HEK293T (cell line): Measurements from ENCODE around the gene S100A16.
"Not testable (repeated sequence)": the region's sequence is repeated elsewhere in the genome, so short reads cannot be mapped to it uniquely, and the experiment has no call there.

ENCODE experiments used
- CTCF ChIA-PET: fragments of 350-600 bp; formaldehyde crosslinking; extraction: SDS; loops from one replicate; lab custom pipeline; 2021; ENCODE audit warnings: antibody characterized with exemption, inconsistent platforms; lab: Yijun Ruan, JAX
- POLR2A ChIA-PET: fragments of 350-600 bp; formaldehyde crosslinking; extraction: SDS; loops from one replicate; lab custom pipeline; 2020; ENCODE audit warnings: antibody characterized with exemption, inconsistent platforms; lab: Yijun Ruan, JAX
- DNase-seq: peaks from one replicate; pipeline ENCODE4 v3.0.0; 2012; ENCODE audit warnings: mixed read lengths; ENCODE audit errors: extremely low spot score
- ARNT ChIP-seq: fragments of 450-650 bp; IDR thresholded peaks from 2 replicates; pipeline ENCODE4 v1.6.1; 2017; ENCODE audit warnings: mild to moderate bottlenecking
- BHLHE40 ChIP-seq: fragments of 450-650 bp; IDR thresholded peaks from 2 replicates; pipeline ENCODE4 v1.6.1; 2016; ENCODE audit warnings: mild to moderate bottlenecking, moderate library complexity, borderline replicate concordance
- CTBP1 ChIP-seq: fragments of 450-650 bp; IDR thresholded peaks from 2 replicates; pipeline ENCODE4 v1.6.1; 2016; ENCODE audit warnings: borderline replicate concordance
- ELF4 ChIP-seq: fragments of 450-650 bp; IDR thresholded peaks from 2 replicates; pipeline ENCODE4 v1.6.1; 2017; ENCODE audit warnings: antibody characterized with exemption
- FOXA1 ChIP-seq: fragments of 450-650 bp; IDR thresholded peaks from 2 replicates; pipeline ENCODE4 v1.6.1; 2016; ENCODE audit warnings: mild to moderate bottlenecking
- FOXK2 ChIP-seq: fragments of 450-650 bp; IDR thresholded peaks from 2 replicates; pipeline ENCODE4 v1.6.1; 2016; ENCODE audit warnings: mild to moderate bottlenecking
- FOXM1 ChIP-seq: fragments of 450-650 bp; IDR thresholded peaks from 2 replicates; pipeline ENCODE4 v1.6.1; 2017; ENCODE audit warnings: mild to moderate bottlenecking, borderline replicate concordance
- HDGF ChIP-seq: fragments of 450-650 bp; IDR thresholded peaks from 2 replicates; pipeline ENCODE4 v1.6.1; 2017; ENCODE audit warnings: antibody characterized with exemption, borderline replicate concordance
- L3MBTL2 ChIP-seq: fragments of 450-650 bp; conservative IDR thresholded peaks from 2 replicates; pipeline ENCODE4 v1.6.1; 2016; ENCODE audit warnings: mild to moderate bottlenecking
- LEF1 ChIP-seq: fragments of 450-650 bp; IDR thresholded peaks from 2 replicates; pipeline ENCODE4 v1.6.1; 2017; ENCODE audit warnings: mild to moderate bottlenecking, borderline replicate concordance
- NFRKB ChIP-seq: fragments of 450-650 bp; IDR thresholded peaks from 2 replicates; pipeline ENCODE4 v1.6.1; 2016; ENCODE audit warnings: mild to moderate bottlenecking, moderate library complexity
- PKNOX1 ChIP-seq: fragments of 450-650 bp; IDR thresholded peaks from 2 replicates; pipeline ENCODE4 v1.6.1; 2016
- SP1 ChIP-seq: fragments of 450-650 bp; IDR thresholded peaks from 2 replicates; pipeline ENCODE4 v1.6.1; 2017
- SUZ12 ChIP-seq: fragments of 450-650 bp; IDR thresholded peaks from 2 replicates; pipeline ENCODE4 v1.6.1; 2016; ENCODE audit warnings: mild to moderate bottlenecking
- TARDBP ChIP-seq: fragments of 450-650 bp; IDR thresholded peaks from 2 replicates; pipeline ENCODE4 v1.6.1; 2016
- ZNF384 ChIP-seq: fragments of 450-650 bp; IDR thresholded peaks from 2 replicates; pipeline ENCODE4 v1.6.1; 2016

S100A16 gene

DNA sequence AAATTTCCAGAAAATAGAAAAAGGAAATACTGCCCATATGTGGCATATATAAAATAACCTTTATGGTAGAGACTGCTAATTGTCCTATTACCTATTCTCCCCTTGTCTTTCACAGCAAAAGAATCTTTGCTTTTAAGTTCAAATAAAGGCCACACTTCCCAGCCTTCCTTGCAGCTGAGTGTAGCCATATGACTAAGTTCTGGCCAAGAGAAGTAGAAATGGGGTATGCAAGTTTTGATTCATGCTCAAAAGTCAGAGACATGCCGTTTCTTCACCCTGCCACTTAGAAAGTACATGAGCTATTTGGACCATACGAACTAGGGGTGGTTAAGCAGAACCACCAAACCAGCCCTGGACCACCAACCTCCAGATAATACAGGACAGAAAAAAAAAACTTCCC, 29.0 kb downstream of the S100A16 start:
- CTCF ChIA-PET = interaction anchor here (0.8 to 1.5 kb wide), 3 partner anchors 44 to 51 kb away, joined by 4 to 6 read pairs (median 4); partner anchors contain the start of gene CHTOP
- no peak for DNase-seq
- POLR2A ChIA-PET = interaction anchor here (1.0 to 4.1 kb wide), 2 partner anchors 43 to 50 kb away, joined by 4 to 17 read pairs; partner anchors contain the start of genes CHTOP, S100A1 and S100A13
- no peak for TF ChIP-seq FOXM1
- TF ChIP-seq LEF1 = no peak
- no peak for TF ChIP-seq CTBP1
- no peak for TF ChIP-seq BHLHE40
- no peak for TF ChIP-seq ELF4
- TF ChIP-seq NFRKB = no peak
- TF ChIP-seq TARDBP = no peak
- no peak for TF ChIP-seq FOXK2
- TF ChIP-seq SUZ12 = no peak
- no peak for TF ChIP-seq HDGF
- no peak for TF ChIP-seq L3MBTL2
- TF ChIP-seq SP1 = no peak
- no peak for TF ChIP-seq PKNOX1
- no peak for TF ChIP-seq ARNT
- TF ChIP-seq FOXA1 = no peak
- no peak for TF ChIP-seq ZNF384

DNA sequence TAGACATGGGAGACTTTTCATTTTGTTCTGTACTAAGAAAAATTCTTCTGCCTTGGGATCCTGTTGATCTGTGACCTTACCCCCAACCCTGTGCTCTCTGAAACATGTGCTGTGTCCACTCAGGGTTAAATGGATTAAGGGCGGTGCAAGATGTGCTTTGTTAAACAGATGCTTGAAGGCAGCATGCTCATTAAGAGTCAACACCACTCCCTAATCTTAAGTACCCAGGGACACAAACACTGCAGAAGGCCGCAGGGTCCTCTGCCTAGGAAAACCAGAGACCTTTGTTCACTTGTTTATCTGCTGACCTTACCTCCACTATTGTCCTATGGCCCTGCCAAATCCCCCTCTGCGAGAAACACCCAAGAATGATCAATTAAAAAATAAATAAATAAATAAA, 29.4 kb downstream of the S100A16 start:
- POLR2A ChIA-PET = interaction anchor here (4.1 kb wide), 1 partner anchor 44 kb away, joined by 17 read pairs; the partner anchor contains the start of genes S100A1 and S100A13
- DNase-seq, CTCF ChIA-PET: not testable (repeated sequence)

- CTCF ChIA-PET, DNase-seq, POLR2A ChIA-PET: not testable (repeated sequence)
These were observed 30.1 kb downstream of the S100A16 start for GRCh38 chr1:153582836-153583235.

DNA sequence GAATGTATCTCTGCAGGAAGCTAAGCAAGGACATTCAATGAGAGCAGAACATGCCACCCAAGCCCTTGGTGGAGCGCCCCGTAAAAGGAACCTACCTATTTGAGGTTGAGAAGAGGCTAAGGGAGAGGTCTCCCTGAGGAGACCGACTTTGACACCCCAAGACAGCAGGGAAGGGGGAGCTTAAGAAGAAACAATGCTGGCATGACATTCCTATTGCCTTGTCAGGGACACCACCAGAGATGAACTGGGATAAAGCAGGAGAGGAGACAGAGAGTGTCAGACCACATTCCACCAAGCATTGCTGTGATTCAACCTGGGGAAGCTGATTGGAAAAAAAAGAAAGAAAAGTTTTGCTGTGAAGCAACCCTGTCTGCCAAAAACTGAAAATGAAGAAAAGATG, 34.0 kb downstream of the S100A16 start:
- POLR2A ChIA-PET = interaction anchor here (3.9 kb wide), 1 partner anchor 55 kb away, joined by 20 read pairs; the partner anchor contains the start of gene CHTOP

GRCh38 chr1:153578490-153578889, 34.4 kb downstream of the S100A16 start:
- TF ChIP-seq ELF4 (no peak), FOXA1 (no peak), LEF1 (no peak), PKNOX1 (no peak), NFRKB (no peak), SUZ12 (no peak), HDGF (no peak), ZNF384 (no peak), TARDBP (no peak), FOXM1 (no peak), L3MBTL2 (no peak), ARNT (no peak), FOXK2 (no peak), CTBP1 (no peak), BHLHE40 (no peak), SP1 (no peak)
- no peak for DNase-seq
- ChIA-PET POLR2A (interaction anchor here (0.9 to 3.9 kb wide), 3 partner anchors 34 to 56 kb away, joined by 3 to 20 read pairs (median 15); partner anchors contain the start of genes CHTOP and S100A13), CTCF (interaction anchor here (1.8 to 2.7 kb wide), 2 partner anchors 10 to 46 kb away, joined by 8 to 11 read pairs; no protein-coding TSS in a partner anchor)

More for the DNA sequence above, 34.0 kb downstream of the S100A16 start:
- DNase-seq = no peak
- CTCF ChIA-PET = interaction anchor here (2.7 kb wide), 1 partner anchor 46 kb away, joined by 11 read pairs; no protein-coding TSS in a partner anchor
- no peak for TF ChIP-seq FOXA1
- TF ChIP-seq FOXK2 = no peak
- TF ChIP-seq ELF4 = no peak
- no peak for TF ChIP-seq LEF1
- TF ChIP-seq ARNT = no peak
- TF ChIP-seq NFRKB = no peak
- no peak for TF ChIP-seq TARDBP
- no peak for TF ChIP-seq CTBP1
- no peak for TF ChIP-seq ZNF384
- TF ChIP-seq SP1 = no peak

DNA sequence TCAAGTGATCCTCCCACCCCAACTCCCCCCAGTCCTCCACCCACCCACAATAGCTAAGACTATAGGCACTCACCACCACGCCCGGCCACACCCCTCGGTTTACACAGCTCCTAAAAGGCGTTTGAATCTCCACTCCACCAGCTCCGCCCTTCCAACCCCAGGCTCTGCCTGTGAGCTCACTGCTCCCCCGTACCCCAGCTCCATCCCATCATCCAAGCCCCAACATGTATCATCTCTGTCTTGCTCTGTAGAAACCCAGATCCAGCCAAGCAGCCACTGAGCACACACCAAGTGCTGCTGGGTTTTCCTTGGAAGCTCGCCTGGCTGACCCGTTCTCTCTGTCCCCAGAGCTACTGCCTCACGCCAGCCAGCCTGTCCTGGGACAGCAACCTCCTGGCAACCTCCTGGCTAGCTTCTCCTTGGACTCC, 35.3 kb downstream of the S100A16 start:
- no peak for DNase-seq
- ChIA-PET POLR2A (interaction anchor here (0.9 to 3.9 kb wide), 7 partner anchors 8 to 413 kb away, joined by 3 to 20 read pairs (median 3); partner anchors contain the start of genes CHTOP, RPS27 and S100A13), CTCF (interaction anchor here (0.7 to 2.7 kb wide), 5 partner anchors 9 to 67 kb away, joined by 8 to 12 read pairs (median 9); partner anchors contain the start of gene S100A13)
- TF ChIP-seq HDGF (no peak), FOXK2 (no peak), FOXA1 (no peak), ZNF384 (no peak), TARDBP (no peak), NFRKB (no peak), PKNOX1 (no peak), SUZ12 (no peak)
